Duodenal mucosa (tissue), 2 donors: ENCODE data around the gene IL37.

Experiments
- H3K27ac ChIP-seq: one replicate; pipeline ENCODE4 v1.7.0; 2013; ENCODE audit warnings: low read depth, low read length
- H3K27me3 ChIP-seq, 2 donors: one replicate each; pipeline ENCODE4 v1.7.0; 2013; ENCODE audit warnings: low read length in 2 of 2, control low read depth in 1 of 2; ENCODE audit not compliant: insufficient read depth in 2 of 2, control insufficient read depth in 1 of 2
- H3K36me3 ChIP-seq, 2 donors: one replicate each; pipeline ENCODE4 v1.7.0; 2013; ENCODE audit warnings: low read length in 2 of 2, control low read depth in 1 of 2; ENCODE audit not compliant: insufficient read depth in 2 of 2, control insufficient read depth in 1 of 2
- H3K4me1 ChIP-seq, 2 donors: one replicate each; pipeline ENCODE4 v1.7.0; 2013; ENCODE audit warnings: low read length in 2 of 2, control low read depth in 1 of 2; ENCODE audit not compliant: insufficient read depth in 2 of 2, control insufficient read depth in 1 of 2
- H3K4me3 ChIP-seq, 2 donors: one replicate each; pipeline ENCODE4 v1.7.0; 2013; ENCODE audit warnings: low read length in 2 of 2, low read depth in 1 of 2
- H3K9ac ChIP-seq, 2 donors: one replicate each; pipeline ENCODE4 v1.7.0; 2013; ENCODE audit warnings: low read length in 2 of 2, low read depth in 1 of 2
- H3K9me3 ChIP-seq, 2 donors: one replicate each; pipeline ENCODE4 v1.7.0; 2013; ENCODE audit warnings: low read length in 2 of 2, control low read depth in 1 of 2; ENCODE audit not compliant: control insufficient read depth in 1 of 2

Gene IL37

GRCh38 chr2:112940859-112941625, 30.1 kb downstream of the IL37 start:
- Histone ChIP-seq H3K4me1 (peaks cover 0 to 4% of the 10 kb centered on the region in 2 donors), H3K36me3 (no peaks in the 10 kb centered on the region), H3K4me3 (no peak overlapping the region), H3K27me3 (no peaks in the 10 kb centered on the region), H3K9ac (no peak overlapping the region), H3K9me3 (peaks cover 0 to 5% of the 10 kb centered on the region in 2 donors), H3K27ac (no peak overlapping the region)

- Histone ChIP-seq H3K27me3 (no peaks in the 10 kb centered on the region), H3K4me1 (peaks cover 0 to 4% of the 10 kb centered on the region in 2 donors), H3K27ac (no peak overlapping the region), H3K4me3 (no peak overlapping the region), H3K9ac (no peak overlapping the region), H3K36me3 (no peaks in the 10 kb centered on the region), H3K9me3 (peaks cover 0 to 8% of the 10 kb centered on the region in 2 donors)
These were observed 31.0 kb downstream of the IL37 start for GRCh38 chr2:112941753-112942653.

- peaks cover 3 to 8% of the 10 kb centered on the region in 2 donors for H3K9me3 ChIP-seq
- peaks cover 0 to 4% of the 10 kb centered on the region in 2 donors for H3K4me1 ChIP-seq
- H3K27me3 ChIP-seq, result no peaks in the 10 kb centered on the region
- no peak overlapping the region for H3K27ac ChIP-seq
- no peak overlapping the region for H3K4me3 ChIP-seq
- H3K36me3 ChIP-seq, result no peaks in the 10 kb centered on the region
- no peak overlapping the region for H3K9ac ChIP-seq
These were observed 31.7 kb downstream of the IL37 start for GRCh38 chr2:112942654-112943002.

GRCh38 chr2:112944971-112945370, 34.0 kb downstream of the IL37 start:
- no peaks in the 10 kb centered on the region for H3K4me1 ChIP-seq
- no peaks in the 10 kb centered on the region for H3K36me3 ChIP-seq
- no peaks in the 10 kb centered on the region for H3K27me3 ChIP-seq
- peaks cover 3 to 8% of the 10 kb centered on the region in 2 donors for H3K9me3 ChIP-seq
- no peak overlapping the region for H3K9ac ChIP-seq
- no peak overlapping the region for H3K27ac ChIP-seq
- no peak overlapping the region for H3K4me3 ChIP-seq

- no peaks in the 10 kb centered on the region for H3K27me3 ChIP-seq
- no peaks in the 10 kb centered on the region for H3K36me3 ChIP-seq
- H3K4me3 ChIP-seq, result no peak overlapping the region
- H3K27ac ChIP-seq, result no peak overlapping the region
- peaks cover 3 to 8% of the 10 kb centered on the region in 2 donors for H3K9me3 ChIP-seq
- no peak overlapping the region for H3K9ac ChIP-seq
- H3K4me1 ChIP-seq, result no peaks in the 10 kb centered on the region
These were observed 35.1 kb downstream of the IL37 start for GRCh38 chr2:112946086-112946485.

- H3K4me1 ChIP-seq, result no peaks in the 10 kb centered on the region
- H3K27ac ChIP-seq, result no peak overlapping the region
These were observed 36.4 kb downstream of the IL37 start for GRCh38 chr2:112947374-112947773.

GRCh38 chr2:112949456-112949855, 38.5 kb downstream of the IL37 start:
- Histone ChIP-seq H3K9ac (no peak overlapping the region), H3K9me3 (peaks cover 8% of the 10 kb centered on the region in 2 donors), H3K4me3 (no peak overlapping the region), H3K27ac (no peak overlapping the region), H3K36me3 (no peaks in the 10 kb centered on the region), H3K4me1 (no peaks in the 10 kb centered on the region), H3K27me3 (peaks cover 0 to 2% of the 10 kb centered on the region in 2 donors)

More at GRCh38 chr2:112947374-112947773, 36.4 kb downstream of the IL37 start:
- Histone ChIP-seq H3K9ac (no peak overlapping the region), H3K4me3 (no peak overlapping the region), H3K36me3 (no peaks in the 10 kb centered on the region), H3K9me3 (peaks cover 8% of the 10 kb centered on the region in 2 donors), H3K27me3 (no peaks in the 10 kb centered on the region)

GRCh38 chr2:112954364-112954763, 43.4 kb downstream of the IL37 start:
- Histone ChIP-seq H3K4me1 (no peaks in the 10 kb centered on the region), H3K36me3 (no peaks in the 10 kb centered on the region)

GRCh38 chr2:112957511-112957910, 46.5 kb downstream of the IL37 start:
- Histone ChIP-seq H3K27me3 (peaks cover 10 to 13% of the 10 kb centered on the region in 2 donors), H3K9ac (no peak overlapping the region), H3K36me3 (no peaks in the 10 kb centered on the region), H3K27ac (no peak overlapping the region), H3K4me1 (no peaks in the 10 kb centered on the region), H3K4me3 (no peak overlapping the region), H3K9me3 (no peaks in the 10 kb centered on the region)

More at GRCh38 chr2:112954364-112954763, 43.4 kb downstream of the IL37 start:
- Histone ChIP-seq H3K27ac (no peak overlapping the region), H3K4me3 (no peak overlapping the region), H3K27me3 (peaks cover 10 to 13% of the 10 kb centered on the region in 2 donors), H3K9ac (no peak overlapping the region), H3K9me3 (peaks cover 0 to 5% of the 10 kb centered on the region in 2 donors)
